Thoracic aorta (tissue), 2 donors: Measurements from ENCODE around the gene STPG1. TPM values are rescaled to one million over a fixed set of nuclear protein-coding genes. Genes with fewer than 3 reads are reported as not detected.

ENCODE experiments used
- ATAC-seq: fragments of 150-250 bp; one replicate; pipeline ENCODE4 v1.8.0; 2017; ENCODE audit warnings: low read depth; ENCODE audit not compliant: insufficient number of reproducible peaks, low FRiP score
- DNase-seq: peaks from one replicate; pipeline ENCODE4 v3.0.0-alpha.2; 2020; ENCODE audit warnings: low spot score
- H3K27ac ChIP-seq, 2 donors: fragments of 200-600 bp; sonication (generic); 1 replicate in 1 of 2; 2 replicates in 1 of 2; pipeline ENCODE4 v1.5.1; 2016; ENCODE audit warnings: mild to moderate bottlenecking in 2 of 2, moderate library complexity in 2 of 2
- H3K27me3 ChIP-seq: fragments of 200-600 bp; sonication (generic); replicated peaks from 2 replicates; pipeline ENCODE4 v1.6.0; 2016; ENCODE audit warnings: mild to moderate bottlenecking; ENCODE audit not compliant: insufficient read depth
- H3K36me3 ChIP-seq: fragments of 200-600 bp; sonication (generic); one replicate; pipeline ENCODE4 v1.5.1; 2016
- H3K4me1 ChIP-seq, 2 donors: fragments of 200-600 bp; sonication (generic); 1 replicate in 1 of 2; 2 replicates in 1 of 2; pipeline versions ENCODE4 v1.5.1 to v1.6.0; 2016; ENCODE audit warnings: low read depth in 2 of 2, mild to moderate bottlenecking in 1 of 2; ENCODE audit not compliant: control insufficient read depth in 1 of 2
- H3K4me3 ChIP-seq: fragments of 200-600 bp; sonication (generic); 2 replicates; pipeline ENCODE4 v1.5.1; 2016; ENCODE audit warnings: mild to moderate bottlenecking
- H3K9me3 ChIP-seq: fragments of 200-600 bp; sonication (generic); 2 replicates; pipeline ENCODE4 v1.5.1; 2016
- CTCF ChIP-seq: fragments of 200-600 bp; sonication (generic); IDR thresholded peaks from one replicate; pipeline ENCODE4 v1.5.1; 2019; ENCODE audit warnings: antibody characterized with exemption
- total RNA-seq, 2 donors: library from RNA; depleted of rRNA; stranded (reverse); fragments of >200 nt; gene quantifications; one replicate each; pipeline versions ENCODE4 v1.1.0 to v1.2.3, GENCODE V29; 2016

STPG1 gene
- total RNA-seq, 2 donors from 2014 or later: 1.5 to 4.0 TPM

- ATAC-seq (no peak), DNase-seq (no peak)
- TF ChIP-seq CTCF: no peak
- H3K36me3 ChIP-seq: no peaks in the 10 kb centered on the region
- H3K4me1 ChIP-seq: peaks cover 6% of the 10 kb centered on the region in 2 donors
- no peaks in the 10 kb centered on the region for H3K9me3 ChIP-seq
- no peak overlapping the region for H3K4me3 ChIP-seq
- no peak overlapping the region for H3K27ac ChIP-seq
- no peaks in the 10 kb centered on the region for H3K27me3 ChIP-seq
Measured at GRCh38 chr1:24388331-24388885, 25.2 kb downstream of the STPG1 start.

- Histone ChIP-seq H3K4me3 (no peak overlapping the region), H3K9me3 (no peaks in the 10 kb centered on the region), H3K36me3 (no peaks in the 10 kb centered on the region), H3K27ac (no peak overlapping the region), H3K4me1 (peaks cover 6% of the 10 kb centered on the region in 2 donors), H3K27me3 (no peaks in the 10 kb centered on the region)
- TF ChIP-seq CTCF: no peak
- DNase-seq (no peak), ATAC-seq (no peak)
Measured at GRCh38 chr1:24387636-24388175, 25.9 kb downstream of the STPG1 start.

- TF ChIP-seq CTCF: no peak
- H3K9me3 ChIP-seq: no peaks in the 10 kb centered on the region
- ATAC-seq: no peak
- no peak overlapping the region for H3K4me3 ChIP-seq
- peaks cover 3 to 5% of the 10 kb centered on the region in 2 donors for H3K4me1 ChIP-seq
- DNase-seq: no peak
- H3K27me3 ChIP-seq: no peaks in the 10 kb centered on the region
- H3K27ac ChIP-seq: no peak overlapping the region
- H3K36me3 ChIP-seq: no peaks in the 10 kb centered on the region
Measured at GRCh38 chr1:24386931-24387330, 26.7 kb downstream of the STPG1 start.

GRCh38 chr1:24386241-24386640 lies 27.3 kb downstream of the STPG1 start:
- H3K4me1 ChIP-seq: no peaks in the 10 kb centered on the region
- no peak overlapping the region for H3K27ac ChIP-seq
- no peak for DNase-seq
- H3K36me3 ChIP-seq: no peaks in the 10 kb centered on the region
- H3K9me3 ChIP-seq: no peaks in the 10 kb centered on the region
- no peak for TF ChIP-seq CTCF
- no peak for ATAC-seq
- no peaks in the 10 kb centered on the region for H3K27me3 ChIP-seq
- no peak overlapping the region for H3K4me3 ChIP-seq

- no peak for TF ChIP-seq CTCF
- no peaks in the 10 kb centered on the region for H3K27me3 ChIP-seq
- H3K27ac ChIP-seq: no peak overlapping the region
- DNase-seq (no peak), ATAC-seq (no peak)
- no peaks in the 10 kb centered on the region for H3K4me1 ChIP-seq
- no peak overlapping the region for H3K4me3 ChIP-seq
- H3K9me3 ChIP-seq: no peaks in the 10 kb centered on the region
- H3K36me3 ChIP-seq: no peaks in the 10 kb centered on the region
Measured at GRCh38 chr1:24385160-24385940, 28.2 kb downstream of the STPG1 start.
